G401 (cell line): ENCODE data around the gene NEURL4. TPM values are rescaled to one million over a fixed set of nuclear protein-coding genes. Genes with fewer than 3 reads are reported as not detected.

Experiments
- DNase-seq: peaks from one replicate; pipeline ENCODE4 v3.0.0-alpha.2; 2015; ENCODE audit warnings: low spot score
- in situ Hi-C: cut with HindIII; loops from 2 replicates; pipeline ENCODE4 v1.10.0; 2016; ENCODE audit warnings: low sequenced_read_pairs, mixed read lengths
- total RNA-seq: library from RNA; depleted of rRNA; stranded (reverse); fragments of >200 nt; shearing (Covaris generic); gene quantifications from 2 replicates; pipeline ENCODE4 v1.2.3, GENCODE V29; 2014

Gene NEURL4
- total RNA-seq, 1 experiment from 2014 or later = 50.0 TPM

DNA sequence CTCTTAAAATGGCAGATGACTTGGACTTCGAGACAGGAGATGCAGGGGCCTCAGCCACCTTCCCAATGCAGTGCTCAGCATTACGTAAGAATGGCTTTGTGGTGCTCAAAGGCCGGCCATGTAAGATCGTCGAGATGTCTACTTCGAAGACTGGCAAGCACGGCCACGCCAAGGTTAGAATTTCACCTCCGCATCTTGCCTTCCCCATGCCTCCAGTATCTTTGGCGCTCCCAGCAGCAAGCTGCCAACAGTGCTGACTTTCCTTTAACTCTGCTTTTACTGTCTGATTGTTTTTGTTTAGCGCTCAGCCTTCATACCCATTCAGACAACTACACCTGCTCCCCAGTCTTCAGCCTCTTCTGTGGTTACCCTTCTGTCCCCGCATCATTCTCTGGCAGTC, 19.5 kb downstream of the NEURL4 start:
- DNase-seq = no peak
- in situ Hi-C loops = no loop called here

- in situ Hi-C loops = no loop called here
- DNase-seq = peak; percentile 73
Measured at GRCh38 chr17:7308625-7309433, 20.3 kb downstream of the NEURL4 start.

GRCh38 chr17:7307686-7308624, 21.2 kb downstream of the NEURL4 start:
- in situ Hi-C loops = no loop called here
- DNase-seq = no peak

DNA sequence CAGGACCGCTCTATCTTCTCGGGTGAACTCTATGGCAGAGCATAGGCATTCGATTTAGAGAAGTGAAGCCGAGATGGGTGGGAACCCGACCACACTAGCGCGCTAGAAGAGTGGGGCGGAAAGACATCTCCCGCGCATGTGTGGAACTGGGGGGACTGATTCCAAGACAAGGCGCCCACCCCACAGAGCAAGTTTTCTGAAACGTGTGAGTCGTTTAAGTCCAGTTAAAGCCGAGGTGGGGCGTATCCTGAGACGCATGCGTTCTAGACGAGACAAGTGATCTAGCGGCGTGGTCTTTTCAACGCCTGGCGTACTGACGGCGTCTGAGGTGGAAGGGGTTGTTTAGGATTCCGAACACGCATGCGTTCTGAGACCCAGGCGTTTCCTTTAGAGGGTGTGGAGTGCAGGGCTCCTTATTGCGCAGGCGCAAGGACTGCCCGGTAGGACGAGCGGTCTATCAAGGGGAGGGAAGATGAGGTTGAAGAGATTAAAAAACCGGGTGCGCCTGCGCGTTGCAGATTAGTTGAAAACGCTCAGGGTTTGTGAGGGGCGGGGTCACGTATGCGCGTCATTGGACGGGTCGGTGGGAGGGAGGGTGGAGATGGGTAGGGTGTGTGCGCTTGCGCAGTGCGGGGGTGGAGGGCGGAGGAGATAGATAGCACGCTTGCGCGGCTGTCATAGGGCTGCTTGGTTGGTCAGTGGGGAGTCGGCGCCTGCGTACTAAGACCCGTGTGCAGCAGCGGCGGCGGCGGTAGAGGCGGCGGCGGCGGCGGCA, 22.0 kb downstream of the NEURL4 start, which contains the start of gene EIF5A:
TSS of gene EIF5A (plus strand) at position 718 of the 775 bp plus-strand sequence. CDS start 2,008 bp downstream, outside the sequence.
- in situ Hi-C loops = no loop called here
- DNase-seq = peak; percentile 100

GRCh38 chr17:7304179-7304578, 25.0 kb downstream of the NEURL4 start:
- in situ Hi-C loops = no loop called here
- no peak for DNase-seq

GRCh38 chr17:7296189-7296861, 32.8 kb downstream of the NEURL4 start:
- in situ Hi-C loops = no loop called here
- peak; percentile 70 for DNase-seq

GRCh38 chr17:7295230-7296180, 33.6 kb downstream of the NEURL4 start:
- DNase-seq = no peak
- in situ Hi-C loops = no loop called here

GRCh38 chr17:7294614-7295153, 34.5 kb downstream of the NEURL4 start, which contains the start of gene YBX2:
Gene YBX2, minus strand, starts transcription at chr17:7294639. Its CDS starts 139 bp downstream, at chr17:7294500.
- peak; percentile 47 for DNase-seq
- in situ Hi-C loops = no loop called here

- DNase-seq = no peak
- in situ Hi-C loops = no loop called here
Measured at GRCh38 chr17:7293816-7294613, 35.1 kb downstream of the NEURL4 start.

GRCh38 chr17:7293159-7293558, 36.0 kb downstream of the NEURL4 start:
- no peak for DNase-seq
- in situ Hi-C loops = no loop called here

- DNase-seq = no peak
- in situ Hi-C loops = no loop called here
Measured at GRCh38 chr17:7292729-7293128, 36.4 kb downstream of the NEURL4 start.

GRCh38 chr17:7292194-7292593, 36.9 kb downstream of the NEURL4 start:
- DNase-seq = no peak
- in situ Hi-C loops = no loop called here

- in situ Hi-C loops = no loop called here
- no peak for DNase-seq
Measured at GRCh38 chr17:7290685-7291084, 38.5 kb downstream of the NEURL4 start.

- in situ Hi-C loops = no loop called here
- no peak for DNase-seq
Measured at GRCh38 chr17:7290166-7290565, 39.0 kb downstream of the NEURL4 start.

DNA sequence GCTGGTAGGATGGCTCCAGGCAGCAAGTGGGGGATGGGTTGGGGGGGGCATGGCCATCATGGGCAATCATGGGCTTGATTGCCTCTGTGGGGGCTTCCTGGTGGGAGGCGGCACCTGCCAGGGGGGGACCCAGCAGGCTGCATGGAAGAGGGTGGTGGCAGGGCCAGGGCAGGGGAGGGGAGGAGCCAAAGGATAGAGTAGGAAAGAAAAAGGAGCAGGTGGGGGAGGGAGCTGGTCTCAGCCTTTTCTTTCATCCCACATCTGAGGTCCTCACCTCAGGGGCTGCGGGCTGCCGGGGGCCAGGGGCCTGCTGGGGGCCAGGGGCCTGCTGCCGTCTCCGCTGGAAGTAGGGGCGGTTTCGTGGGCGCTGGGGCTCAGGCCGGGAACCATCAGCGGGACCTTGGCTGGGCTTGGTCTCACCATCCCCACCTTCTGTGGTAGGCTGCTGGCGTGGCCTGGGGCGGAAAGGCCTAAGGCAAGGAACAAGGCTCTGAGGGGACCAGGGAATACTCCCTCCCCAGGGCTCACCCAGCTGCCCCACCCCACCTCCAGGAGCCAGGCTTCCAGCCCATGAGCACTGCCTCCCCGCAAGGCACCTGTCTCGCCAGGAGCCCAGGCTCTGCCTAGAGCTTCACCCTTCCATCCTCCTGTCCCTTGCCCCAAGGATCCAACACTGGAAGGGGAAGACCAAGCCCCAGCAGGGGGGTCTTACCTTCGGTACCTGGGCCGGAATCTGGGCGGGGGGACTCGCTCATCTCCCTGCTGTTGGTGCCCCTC, 39.7 kb downstream of the NEURL4 start:
- no peak for DNase-seq
- in situ Hi-C loops = no loop called here

GRCh38 chr17:7285679-7286078, 43.5 kb downstream of the NEURL4 start:
- in situ Hi-C loops = no loop called here
- DNase-seq = no peak
